Measurements from ENCODE around the gene TMEM43. TPM values are rescaled to one million over a fixed set of nuclear protein-coding genes. Genes with fewer than 3 reads are reported as not detected.

Gene TMEM43
- total and polyA plus RNA-seq, 2 experiments from 2014 or later, result 59.4 to 73.1 TPM

- H3K4me2 ChIP-seq, result no peak overlapping the region
- TF ChIP-seq CTCF (IDR thresholded peaks at IDR 0.05; ENCODE audit: poor library complexity) (no peak), EZH2phosphoT487 (IDR thresholded peaks at IDR 0.05; ENCODE audit: low read depth, severe bottlenecking, unreplicated experiment) (no peak), EZH2 (IDR thresholded peaks at IDR 0.05; ENCODE audit: borderline replicate concordance) (no peak)
- H3K4me3 ChIP-seq, result no peak overlapping the region
- H3K9me3 ChIP-seq (ENCODE audit: low read depth), result no peaks in the 10 kb centered on the region
- H2AFZ ChIP-seq, result no peak overlapping the region
- no peaks in the 10 kb centered on the region for H3K27me3 ChIP-seq
- H3K27ac ChIP-seq, result peak overlapping the region; percentile 95
- no peaks in the 10 kb centered on the region for H3K79me2 ChIP-seq
- WGBS (ENCODE audit: low lambda C conversion rate, missing lambda C conversion rate), result 83% methylated on average over 8 of the region's 8 CpGs
- H3K4me1 ChIP-seq (ENCODE audit: insufficient read depth), result peaks cover 22% of the 10 kb centered on the region
- DNase-seq (ENCODE audit: low spot score), result no peak
- no peaks in the 10 kb centered on the region for H4K20me1 ChIP-seq (ENCODE audit: insufficient read depth, poor library complexity, severe bottlenecking)
- H3K36me3 ChIP-seq (replicated peaks; ENCODE audit: insufficient read depth, low read depth), result no peaks in the 10 kb centered on the region
- H3K9me2 ChIP-seq (replicated peaks; ENCODE audit: insufficient read depth), result no peaks in the 10 kb centered on the region
These were observed 17.9 kb downstream of the TMEM43 start for GRCh38 chr3:14142567-14143270.

GRCh38 chr3:14143271-14144225 lies 18.7 kb downstream of the TMEM43 start:
- Histone ChIP-seq H3K4me2 (peak overlapping the region; percentile 42), H3K4me3 (no peak overlapping the region), H3K27me3 (no peaks in the 10 kb centered on the region), H3K9me3 (ENCODE audit: low read depth) (no peaks in the 10 kb centered on the region), H3K9me2 (replicated peaks; ENCODE audit: insufficient read depth) (no peaks in the 10 kb centered on the region), H3K27ac (peak overlapping the region; percentile 95), H3K79me2 (no peaks in the 10 kb centered on the region), H3K4me1 (ENCODE audit: insufficient read depth) (peaks cover 22% of the 10 kb centered on the region), H3K36me3 (replicated peaks; ENCODE audit: insufficient read depth, low read depth) (no peaks in the 10 kb centered on the region), H2AFZ (no peak overlapping the region), H4K20me1 (ENCODE audit: insufficient read depth, poor library complexity, severe bottlenecking) (no peaks in the 10 kb centered on the region)
- no peak for TF ChIP-seq CTCF (IDR thresholded peaks at IDR 0.05; ENCODE audit: poor library complexity)
- TF ChIP-seq EZH2phosphoT487 (IDR thresholded peaks at IDR 0.05; ENCODE audit: low read depth, severe bottlenecking, unreplicated experiment), result no peak
- no peak for TF ChIP-seq EZH2 (IDR thresholded peaks at IDR 0.05; ENCODE audit: borderline replicate concordance)
- WGBS (ENCODE audit: low lambda C conversion rate, missing lambda C conversion rate), result 64% methylated on average over 7 of the region's 7 CpGs
- peak; percentile 62 for DNase-seq (ENCODE audit: low spot score)

- DNase-seq (ENCODE audit: low spot score), result peak; percentile 97
- Histone ChIP-seq H2AFZ (no peak overlapping the region), H3K27ac (peak overlapping the region; percentile 95)
These were observed 19.7 kb downstream of the TMEM43 start for GRCh38 chr3:14144423-14145075.

More at GRCh38 chr3:14144423-14145075, 19.7 kb downstream of the TMEM43 start:
- H3K4me2 ChIP-seq, result peak overlapping the region; percentile 64
- H3K9me3 ChIP-seq (ENCODE audit: low read depth), result no peaks in the 10 kb centered on the region
- H3K79me2 ChIP-seq, result no peaks in the 10 kb centered on the region
- H3K9me2 ChIP-seq (replicated peaks; ENCODE audit: insufficient read depth), result no peaks in the 10 kb centered on the region
- 20% methylated on average over 7 of the region's 7 CpGs for WGBS (ENCODE audit: low lambda C conversion rate, missing lambda C conversion rate)
- H3K4me1 ChIP-seq (ENCODE audit: insufficient read depth), result peaks cover 22% of the 10 kb centered on the region
- no peak overlapping the region for H3K4me3 ChIP-seq
- no peak for TF ChIP-seq EZH2phosphoT487 (IDR thresholded peaks at IDR 0.05; ENCODE audit: low read depth, severe bottlenecking, unreplicated experiment)
- TF ChIP-seq EZH2 (IDR thresholded peaks at IDR 0.05; ENCODE audit: borderline replicate concordance), result no peak
- TF ChIP-seq CTCF (IDR thresholded peaks at IDR 0.05; ENCODE audit: poor library complexity), result no peak
- no peaks in the 10 kb centered on the region for H3K36me3 ChIP-seq (replicated peaks; ENCODE audit: insufficient read depth, low read depth)
- H4K20me1 ChIP-seq (ENCODE audit: insufficient read depth, poor library complexity, severe bottlenecking), result no peaks in the 10 kb centered on the region
- H3K27me3 ChIP-seq, result no peaks in the 10 kb centered on the region

Measured in hepatocyte (in vitro differentiated cells).